Lung (tissue), 12 donors: ENCODE results near the gene CLIP3. TPM values are rescaled to one million over a fixed set of nuclear protein-coding genes. Genes with fewer than 3 reads are reported as not detected.
"Not testable (repeated sequence)": the region's sequence is repeated elsewhere in the genome, so short reads cannot be mapped to it uniquely, and the experiment has no call there.

Experiments used
- ATAC-seq: fragments of 200-7000 bp; cut with Tn5 transposase; one replicate; pipeline ENCODE4 v1.9.1; 2020; ENCODE audit warnings: moderate number of reproducible peaks; ENCODE audit not compliant: insufficient read depth, low FRiP score
- DNase-seq, 3 donors: peaks; one replicate each; pipeline ENCODE4 v3.0.0-alpha.2; 2013 to 2017
- H3K27ac ChIP-seq, 2 donors: one replicate each; pipeline ENCODE4 v1.5.1; 2013; ENCODE audit warnings: mild to moderate bottlenecking in 2 of 2, moderate library complexity in 2 of 2, control low read depth in 1 of 2, inconsistent platforms in 1 of 2, low read depth in 1 of 2, low read length in 1 of 2
- H3K27me3 ChIP-seq, 3 donors: one replicate each; pipeline ENCODE4 v1.5.1; 2013; ENCODE audit warnings: low read length in 2 of 3; ENCODE audit not compliant: control insufficient read depth in 3 of 3, insufficient read depth in 3 of 3
- H3K36me3 ChIP-seq, 4 donors: one replicate each; pipeline ENCODE4 v1.5.1; 2013; ENCODE audit warnings: low read length in 4 of 4, mild to moderate bottlenecking in 1 of 4, moderate library complexity in 1 of 4; ENCODE audit not compliant: control insufficient read depth in 4 of 4, insufficient read depth in 4 of 4
- H3K4me1 ChIP-seq, 5 donors: one replicate each; pipeline ENCODE4 v1.5.1; 2013; ENCODE audit warnings: low read length in 5 of 5, mild to moderate bottlenecking in 2 of 5, moderate library complexity in 1 of 5; ENCODE audit not compliant: control insufficient read depth in 5 of 5, insufficient read depth in 5 of 5
- H3K4me3 ChIP-seq: one replicate; pipeline ENCODE4 v1.5.1; 2013; ENCODE audit warnings: mild to moderate bottlenecking, control low read depth, moderate library complexity
- H3K9ac ChIP-seq, 2 donors: one replicate each; pipeline ENCODE4 v1.5.1; 2013; ENCODE audit warnings: low read length in 2 of 2, control low read depth in 1 of 2; ENCODE audit not compliant: insufficient read depth in 1 of 2
- H3K9me3 ChIP-seq, 4 donors: one replicate each; pipeline ENCODE4 v1.5.1; 2013; ENCODE audit warnings: low read length in 3 of 4, mild to moderate bottlenecking in 1 of 4, moderate library complexity in 1 of 4; ENCODE audit not compliant: control insufficient read depth in 4 of 4, insufficient read depth in 3 of 4
- WGBS, 2 donors: extraction: QIAGEN DNeasy Blood & Tissue Kit; methylation state at CpG; one replicate each; pipeline ENCODE4 v1.1.7; 2013; 5-methylcytosine and 5-hydroxymethylcytosine counted together
- polyA plus RNA-seq, 2 donors: library from polyadenylated mRNA; stranded (reverse); fragments of 200-250 nt; gene quantifications; one replicate each; pipeline ENCODE4 v1.2.1, GENCODE V29; 2013
- total RNA-seq, 2 donors: library from RNA; depleted of rRNA in 1 of 2; stranded (reverse); fragments of >200 nt in 1 of 2; gene quantifications; one replicate each; pipeline ENCODE4 v1.2.1, GENCODE V29; 2014 to 2021
- TF ChIP-seq, protein P1 (sequence below): IDR thresholded peaks from 2 replicates; pipeline ENCODE4 v1.5.1; 2012; ENCODE audit warnings: mild to moderate bottlenecking; ENCODE audit errors: control extremely low read depth, extremely low read depth
- donor health status: control.
- donor health status: control.
- donor health status: Bipolar disorder and iron deficiency.
- donor health status: healthy.
- donor health status: DM: yes; HTN: yes; CAD: no.

CLIP3 gene
- total and polyA plus RNA-seq, 4 donors = 1.6 to 17.6 (median 5.3) TPM

DNA sequence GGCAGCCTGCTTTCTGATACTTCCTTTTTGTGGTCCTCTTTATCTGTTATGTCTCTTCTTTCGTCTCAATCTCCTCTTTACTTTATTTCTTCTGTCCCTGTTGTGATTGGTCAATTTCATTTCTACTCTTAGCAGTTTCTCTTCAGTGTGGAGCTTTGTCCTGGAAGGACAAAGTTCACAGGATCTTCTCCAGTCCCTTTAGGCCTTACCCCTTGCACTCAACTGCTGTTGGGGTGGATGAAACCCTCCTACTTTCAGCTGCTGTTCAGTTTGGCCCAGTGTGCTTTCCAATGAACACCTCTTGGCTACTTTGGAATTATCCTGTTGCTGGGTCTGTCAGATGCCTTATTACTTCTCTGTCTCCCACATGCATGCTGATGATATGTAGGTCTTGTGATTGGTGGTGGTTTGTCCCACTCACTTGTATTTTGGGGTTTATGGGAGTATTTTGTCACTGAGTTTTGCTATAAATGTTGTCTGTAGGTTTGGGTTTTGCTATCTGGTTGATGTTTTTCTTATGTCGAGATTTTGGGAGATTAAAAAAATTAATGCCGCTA is 46.8 kb upstream of the CLIP3 start:
- 93 to 99% methylated on average over 3 of the region's 3 CpGs for WGBS, 2 donors
- peaks cover 0 to 6% (median 3%) of the 10 kb centered on the region in 4 donors for H3K36me3 ChIP-seq
- no peak overlapping the region for H3K9ac ChIP-seq
- ATAC-seq (no peak), DNase-seq (no peak)
- H3K4me1 ChIP-seq = no peaks in the 10 kb centered on the region
- no peak overlapping the region for H3K27ac ChIP-seq
- H3K4me3 ChIP-seq = no peak overlapping the region
- TF ChIP-seq, protein P1, sequence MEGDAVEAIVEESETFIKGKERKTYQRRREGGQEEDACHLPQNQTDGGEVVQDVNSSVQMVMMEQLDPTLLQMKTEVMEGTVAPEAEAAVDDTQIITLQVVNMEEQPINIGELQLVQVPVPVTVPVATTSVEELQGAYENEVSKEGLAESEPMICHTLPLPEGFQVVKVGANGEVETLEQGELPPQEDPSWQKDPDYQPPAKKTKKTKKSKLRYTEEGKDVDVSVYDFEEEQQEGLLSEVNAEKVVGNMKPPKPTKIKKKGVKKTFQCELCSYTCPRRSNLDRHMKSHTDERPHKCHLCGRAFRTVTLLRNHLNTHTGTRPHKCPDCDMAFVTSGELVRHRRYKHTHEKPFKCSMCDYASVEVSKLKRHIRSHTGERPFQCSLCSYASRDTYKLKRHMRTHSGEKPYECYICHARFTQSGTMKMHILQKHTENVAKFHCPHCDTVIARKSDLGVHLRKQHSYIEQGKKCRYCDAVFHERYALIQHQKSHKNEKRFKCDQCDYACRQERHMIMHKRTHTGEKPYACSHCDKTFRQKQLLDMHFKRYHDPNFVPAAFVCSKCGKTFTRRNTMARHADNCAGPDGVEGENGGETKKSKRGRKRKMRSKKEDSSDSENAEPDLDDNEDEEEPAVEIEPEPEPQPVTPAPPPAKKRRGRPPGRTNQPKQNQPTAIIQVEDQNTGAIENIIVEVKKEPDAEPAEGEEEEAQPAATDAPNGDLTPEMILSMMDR = no peak
- H3K27me3 ChIP-seq = no peaks in the 10 kb centered on the region
- peaks cover 0 to 2% (median 0%) of the 10 kb centered on the region in 4 donors for H3K9me3 ChIP-seq

DNA sequence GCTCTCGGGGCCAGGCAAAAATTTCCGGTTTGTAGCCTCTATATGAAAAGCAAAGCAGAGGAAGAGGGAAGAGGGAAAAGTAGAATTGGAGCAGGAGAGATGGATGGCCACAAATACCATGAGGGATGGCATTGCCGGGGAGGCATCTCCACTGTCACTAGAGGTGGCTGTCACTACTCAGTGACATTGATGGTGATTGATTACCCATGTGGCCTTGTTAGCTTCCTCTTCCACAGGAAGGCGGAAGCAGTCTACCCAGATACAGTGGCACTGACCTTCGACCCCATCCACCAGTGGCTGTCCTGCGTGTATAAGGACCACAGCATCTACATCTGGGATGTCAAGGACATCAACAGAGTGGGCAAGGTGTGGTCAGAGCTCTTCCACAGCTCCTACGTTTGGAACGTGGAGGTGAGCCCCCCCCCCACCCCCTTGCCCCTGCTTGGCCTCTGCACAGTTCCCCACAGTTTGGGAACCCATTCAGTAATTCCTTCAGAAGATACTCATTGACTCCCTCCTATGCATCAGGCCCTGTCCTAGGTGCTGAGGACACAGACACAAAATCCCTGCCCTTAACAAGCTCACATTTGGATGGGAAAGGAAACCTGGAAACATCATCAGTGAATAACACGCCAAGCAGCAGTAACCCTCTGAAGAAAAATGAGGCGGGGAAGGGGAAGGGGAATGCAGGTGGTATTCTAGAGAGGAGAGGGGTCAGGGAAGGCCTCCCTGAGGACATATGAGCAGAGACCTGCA is 40.6 kb upstream of the CLIP3 start:
- H3K4me1 ChIP-seq = no peaks in the 10 kb centered on the region
- H3K9me3 ChIP-seq = no peaks in the 10 kb centered on the region
- no peaks in the 10 kb centered on the region for H3K27me3 ChIP-seq
- no peak overlapping the region for H3K9ac ChIP-seq
- 83 to 89% methylated on average over 10 of the region's 10 CpGs for WGBS, 2 donors
- DNase-seq (no peak), ATAC-seq (no peak)
- H3K36me3 ChIP-seq = peaks cover 0 to 6% (median 1%) of the 10 kb centered on the region in 4 donors
- TF ChIP-seq, protein P1 = no peak
- no peak overlapping the region for H3K4me3 ChIP-seq
- no peak overlapping the region for H3K27ac ChIP-seq

DNA sequence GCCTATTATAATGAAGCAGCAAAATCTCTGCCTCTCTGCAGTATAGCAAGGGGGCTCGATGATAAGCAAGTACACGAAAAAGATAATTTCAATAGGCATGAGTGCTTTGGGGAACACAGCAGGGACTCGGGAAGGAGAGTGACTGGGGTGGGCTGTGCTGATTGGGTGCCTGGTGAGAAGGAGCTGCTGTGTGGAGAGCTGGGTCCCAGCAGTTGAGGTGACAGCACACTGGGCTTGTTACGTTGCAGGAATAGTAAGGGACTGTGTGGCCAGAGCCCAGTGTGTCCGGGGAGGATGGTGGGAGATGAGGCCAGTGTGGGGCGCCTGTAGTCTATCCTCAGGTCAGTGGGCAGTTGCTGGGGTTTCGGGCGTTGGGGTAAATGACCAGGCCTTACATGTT is 39.4 kb upstream of the CLIP3 start:
- WGBS, 2 donors = 90 to 91% methylated on average over 8 of the region's 8 CpGs
- Histone ChIP-seq H3K27ac (no peak overlapping the region), H3K36me3 (peaks cover 0 to 6% (median 2%) of the 10 kb centered on the region in 4 donors), H3K27me3 (no peaks in the 10 kb centered on the region), H3K4me3 (no peak overlapping the region), H3K4me1 (peaks cover 0 to 1% (median 0%) of the 10 kb centered on the region in 5 donors), H3K9ac (no peak overlapping the region), H3K9me3 (peaks cover 0 to 2% (median 0%) of the 10 kb centered on the region in 4 donors)
- ATAC-seq (no peak), DNase-seq (no peak)
- TF ChIP-seq, protein P1 = no peak

DNA sequence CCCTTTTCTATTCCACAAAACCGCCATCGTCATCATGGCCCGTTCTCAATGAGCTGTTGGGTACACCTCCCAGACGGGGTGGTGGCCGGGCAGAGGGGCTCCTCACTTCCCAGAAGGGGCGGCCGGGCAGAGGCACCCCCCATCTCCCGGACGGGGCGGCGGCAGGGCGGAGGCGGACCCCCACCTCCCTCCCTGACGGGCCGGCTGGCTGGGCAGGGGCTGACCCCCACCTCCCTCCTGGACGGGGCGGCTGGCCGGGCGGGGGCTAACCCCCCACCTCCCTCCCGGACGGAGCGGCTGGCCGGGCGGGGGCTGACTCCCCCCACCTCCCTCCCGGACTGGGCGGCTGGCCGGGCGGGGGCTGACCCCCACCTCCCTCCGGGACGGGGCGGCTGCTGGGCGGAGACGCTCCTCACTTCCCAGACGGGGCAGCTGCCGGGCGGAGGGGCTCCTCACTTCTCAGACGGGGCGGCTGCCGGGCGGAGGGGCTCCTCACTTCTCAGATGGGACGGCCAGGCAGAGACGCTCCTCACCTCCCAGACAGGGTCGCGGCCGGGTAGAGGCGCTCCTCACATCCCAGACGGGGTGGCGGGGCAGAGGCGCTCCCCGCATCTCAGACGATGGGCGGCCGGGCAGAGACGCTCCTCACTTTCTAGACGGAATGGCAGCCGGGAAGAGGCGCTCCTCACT is 36.3 kb upstream of the CLIP3 start:
- H3K36me3 ChIP-seq, H3K4me1 ChIP-seq, H3K4me3 ChIP-seq, H3K27me3 ChIP-seq, H3K27ac ChIP-seq, DNase-seq, H3K9ac ChIP-seq, ATAC-seq, H3K9me3 ChIP-seq: not testable (repeated sequence)
- 97 to 98% methylated on average over 29 to 54 of the region's 57 CpGs for WGBS, 2 donors
